GM12874 (cell line): ENCODE measurements around the gene PACSIN1.

Experiments
- TF ChIP-seq, protein P1 (sequence below): IDR thresholded peaks from 2 replicates; pipeline ENCODE4 v1.5.1; 2011; ENCODE audit warnings: low read depth, mild to moderate bottlenecking, control low read depth, low read length, moderate library complexity; ENCODE audit not compliant: insufficient read depth

PACSIN1 gene

DNA sequence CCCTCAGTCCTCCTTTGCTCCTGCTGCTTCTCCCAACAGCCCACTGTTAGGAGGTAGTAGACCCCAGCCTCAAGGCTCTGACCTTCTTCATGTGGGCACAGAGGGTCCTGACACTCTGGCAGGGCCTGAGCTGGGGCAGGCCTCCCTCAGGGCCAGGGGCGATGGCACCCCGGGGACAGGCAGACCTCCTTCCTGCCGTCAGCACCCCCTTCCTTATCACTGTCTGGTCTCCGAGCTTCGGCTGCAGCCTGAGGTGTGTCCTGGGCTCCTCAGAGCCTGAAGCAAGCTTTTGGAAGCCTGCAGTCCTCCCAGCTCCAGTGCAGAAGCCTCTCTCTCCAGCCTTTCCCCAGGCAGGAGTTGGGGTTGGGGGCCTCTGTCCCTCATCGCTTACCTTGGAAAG, 68.3 kb downstream of the PACSIN1 start:
- TF ChIP-seq, protein P1, sequence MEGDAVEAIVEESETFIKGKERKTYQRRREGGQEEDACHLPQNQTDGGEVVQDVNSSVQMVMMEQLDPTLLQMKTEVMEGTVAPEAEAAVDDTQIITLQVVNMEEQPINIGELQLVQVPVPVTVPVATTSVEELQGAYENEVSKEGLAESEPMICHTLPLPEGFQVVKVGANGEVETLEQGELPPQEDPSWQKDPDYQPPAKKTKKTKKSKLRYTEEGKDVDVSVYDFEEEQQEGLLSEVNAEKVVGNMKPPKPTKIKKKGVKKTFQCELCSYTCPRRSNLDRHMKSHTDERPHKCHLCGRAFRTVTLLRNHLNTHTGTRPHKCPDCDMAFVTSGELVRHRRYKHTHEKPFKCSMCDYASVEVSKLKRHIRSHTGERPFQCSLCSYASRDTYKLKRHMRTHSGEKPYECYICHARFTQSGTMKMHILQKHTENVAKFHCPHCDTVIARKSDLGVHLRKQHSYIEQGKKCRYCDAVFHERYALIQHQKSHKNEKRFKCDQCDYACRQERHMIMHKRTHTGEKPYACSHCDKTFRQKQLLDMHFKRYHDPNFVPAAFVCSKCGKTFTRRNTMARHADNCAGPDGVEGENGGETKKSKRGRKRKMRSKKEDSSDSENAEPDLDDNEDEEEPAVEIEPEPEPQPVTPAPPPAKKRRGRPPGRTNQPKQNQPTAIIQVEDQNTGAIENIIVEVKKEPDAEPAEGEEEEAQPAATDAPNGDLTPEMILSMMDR, result no peak

DNA sequence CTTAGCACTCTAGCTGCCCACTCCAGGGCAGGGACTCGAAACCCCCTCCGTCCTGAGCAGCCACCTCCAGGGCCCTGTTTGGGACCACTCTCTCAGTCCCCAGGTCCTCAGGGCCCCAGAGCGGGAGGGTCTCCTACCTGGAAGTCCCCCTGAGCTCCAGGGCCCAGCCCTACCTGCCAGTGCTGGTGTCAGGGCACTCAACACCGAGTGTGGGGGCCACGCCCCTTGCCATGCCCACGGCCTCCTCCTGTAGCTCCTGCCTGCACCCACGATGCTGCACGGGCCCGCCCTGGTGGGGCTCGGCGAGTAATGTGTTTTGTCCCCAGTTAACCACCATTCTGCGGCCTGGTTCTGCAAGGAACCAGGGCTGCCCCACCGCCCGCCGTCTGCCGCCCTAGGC, 68.8 kb downstream of the PACSIN1 start:
- TF ChIP-seq, protein P1, result no peak

DNA sequence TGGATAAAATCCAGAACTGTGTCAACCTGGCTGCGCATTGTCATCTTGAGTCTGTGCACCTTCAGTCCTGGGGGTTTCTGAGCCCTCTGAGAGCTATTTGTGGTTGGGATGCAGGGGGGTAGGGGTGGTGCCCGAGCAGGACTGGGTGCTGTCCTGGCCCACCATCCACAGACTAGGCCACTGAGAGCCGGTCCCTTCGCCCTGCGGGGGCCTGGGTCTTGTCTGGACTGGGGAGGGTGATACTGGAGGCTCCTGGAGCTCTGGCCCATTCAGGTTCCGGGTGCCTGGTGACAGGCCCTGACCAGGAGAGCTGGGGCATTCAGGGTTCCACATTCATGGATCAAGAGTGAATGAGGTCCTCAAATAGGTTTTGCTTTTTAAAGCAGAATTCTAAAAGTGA, 69.3 kb downstream of the PACSIN1 start:
- TF ChIP-seq, protein P1, result no peak

DNA sequence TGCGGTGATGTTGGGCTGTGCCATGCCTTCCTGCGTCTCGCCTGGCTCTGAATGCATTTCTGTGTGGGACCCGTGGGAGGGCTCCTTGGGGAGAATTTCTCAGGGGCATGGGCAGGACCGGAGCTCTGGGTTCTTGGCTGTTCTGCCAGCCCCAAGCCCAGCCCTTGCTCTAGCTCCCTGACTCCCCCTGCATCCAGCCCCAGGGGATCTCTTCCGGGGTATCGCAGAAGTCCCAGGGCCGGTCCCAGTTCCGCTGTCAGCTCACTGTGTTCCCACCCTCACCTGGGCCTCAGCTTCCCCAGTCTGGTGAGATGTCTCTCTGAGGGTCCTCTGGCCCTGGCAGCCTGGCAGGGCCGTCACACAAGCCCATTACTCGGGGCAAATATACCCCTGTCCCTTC, 69.8 kb downstream of the PACSIN1 start:
- TF ChIP-seq, protein P1, result no peak

DNA sequence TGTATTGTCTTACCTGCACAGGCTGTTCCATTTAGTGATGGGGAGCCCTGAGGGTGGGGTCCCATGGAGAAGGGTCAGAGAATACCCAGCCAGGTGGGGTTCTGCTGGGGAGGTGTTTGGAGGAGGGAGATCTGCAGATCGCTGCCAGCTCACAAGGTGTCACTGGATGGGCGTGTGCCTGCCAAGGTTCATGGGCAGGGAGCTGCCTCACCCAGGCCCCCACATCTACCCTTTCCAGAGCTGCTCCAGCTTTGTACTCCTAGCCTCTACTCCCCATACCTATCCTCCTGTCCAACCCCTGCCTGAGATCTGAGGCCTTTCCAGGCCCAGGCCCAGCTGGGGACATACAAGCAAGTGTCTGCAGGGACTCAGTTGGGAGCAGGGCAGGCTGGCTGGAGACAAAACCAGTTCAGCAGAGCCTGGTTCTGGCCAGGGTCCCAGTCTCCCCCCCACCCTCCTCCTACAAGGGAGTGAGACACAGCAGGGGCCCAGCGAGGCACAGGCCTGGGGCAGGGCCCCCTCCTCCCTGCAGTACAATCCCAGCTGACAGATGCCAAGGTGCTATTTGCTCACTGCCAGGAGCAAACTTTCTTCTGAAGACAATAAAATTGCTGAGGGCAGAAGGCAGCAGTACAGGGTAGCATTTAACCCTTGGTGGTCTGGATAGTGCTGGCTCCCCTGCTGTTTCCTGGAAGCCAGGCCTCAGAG, 70.5 kb downstream of the PACSIN1 start:
- TF ChIP-seq, protein P1, result no peak

DNA sequence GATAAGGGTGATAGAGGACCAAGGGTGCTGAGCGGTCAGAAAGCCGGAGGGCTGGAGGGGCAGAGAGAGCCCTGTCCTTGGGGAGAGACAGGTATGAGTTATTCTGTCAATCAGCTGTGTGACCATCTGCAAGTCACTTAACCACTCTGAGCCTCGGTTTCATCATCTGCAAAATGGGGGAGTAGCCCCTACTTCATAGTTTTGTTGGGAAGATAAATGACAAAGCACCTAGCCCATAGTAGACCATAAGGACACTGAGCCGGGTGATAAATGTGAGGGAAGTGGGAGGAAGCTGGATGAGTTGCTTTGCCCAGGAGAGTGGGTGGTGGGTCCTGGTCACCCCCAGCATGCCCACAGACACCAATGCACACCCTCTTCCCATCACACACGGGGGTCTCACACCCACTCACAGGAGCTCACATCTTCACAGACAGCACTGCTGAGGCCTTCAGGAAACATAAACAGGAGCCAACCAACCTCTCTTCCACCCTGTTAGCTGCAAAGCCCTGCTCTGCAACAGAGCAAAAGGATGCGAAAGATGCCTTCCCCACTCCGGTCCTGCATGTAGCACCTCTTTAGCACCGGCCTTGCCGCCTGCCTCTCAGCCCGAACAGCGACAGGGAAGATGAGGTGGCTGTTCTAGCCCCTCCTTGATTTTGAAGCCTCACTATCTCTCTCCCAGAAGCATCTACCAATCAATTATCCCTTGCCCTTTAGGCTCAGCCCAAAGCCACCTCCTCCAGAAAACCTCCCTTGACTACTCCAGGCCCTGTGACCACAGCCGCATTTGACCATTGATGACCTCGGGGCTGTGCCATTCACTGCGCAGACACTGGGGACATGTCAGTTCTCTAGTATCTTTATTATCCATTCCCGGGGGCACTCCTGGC, 71.3 kb downstream of the PACSIN1 start:
- TF ChIP-seq, protein P1, result no peak

DNA sequence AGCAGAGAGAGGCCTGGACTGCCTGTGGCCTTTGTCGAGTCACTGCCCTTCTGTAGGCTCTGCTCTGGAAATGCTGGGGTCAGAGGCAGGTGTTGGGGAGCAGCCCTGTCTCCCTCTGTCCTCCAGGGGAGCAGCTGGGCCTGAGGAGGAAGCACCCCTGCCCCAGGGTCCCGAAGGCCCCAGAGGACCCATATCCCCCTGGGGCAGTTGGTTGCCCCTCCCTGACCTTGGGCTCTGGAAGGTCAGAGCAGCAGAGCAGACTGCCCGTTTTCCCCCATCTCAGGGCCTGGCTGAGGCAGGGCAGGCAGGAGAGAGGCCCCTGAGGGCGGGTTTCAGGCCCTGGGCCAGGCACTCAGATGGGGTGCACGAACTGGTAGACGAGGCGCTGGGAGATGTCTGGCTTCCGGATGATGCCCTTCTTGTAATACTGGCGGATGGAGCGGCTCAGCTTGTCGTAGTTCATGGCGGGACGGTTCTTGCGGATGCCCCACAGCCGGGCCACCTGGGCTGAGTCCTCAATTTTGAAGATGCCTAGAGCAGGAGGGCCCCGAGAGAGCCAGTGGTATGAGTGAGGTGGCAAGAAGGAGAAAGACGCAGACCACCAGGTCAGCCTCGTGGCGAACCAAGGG, 72.2 kb downstream of the PACSIN1 start:
- TF ChIP-seq, protein P1, result no peak
